Activated naive CD4-positive, alpha-beta T cell treated with anti-CD3 and anti-CD28 coated beads, Interleukin-2, amount 50 U/mL, for 24 hours (primary cell): ENCODE results near the gene KIAA0408.

Experiments
- H3K27ac Mint-ChIP-seq: one replicate; pipeline ENCODE4 v1.8.0; 2021; ENCODE audit warnings: mild to moderate bottlenecking, mixed read lengths
- H3K27me3 Mint-ChIP-seq: one replicate; pipeline ENCODE4 v1.8.0; 2021; ENCODE audit warnings: mixed read lengths
- H3K36me3 Mint-ChIP-seq: one replicate; pipeline ENCODE4 v1.8.0; 2021; ENCODE audit warnings: mixed read lengths
- H3K4me1 Mint-ChIP-seq: one replicate; pipeline ENCODE4 v1.8.0; 2021; ENCODE audit warnings: mixed read lengths
- H3K4me3 Mint-ChIP-seq: one replicate; pipeline ENCODE4 v1.8.0; 2021; ENCODE audit warnings: mild to moderate bottlenecking, mixed read lengths
- H3K9me3 Mint-ChIP-seq: one replicate; pipeline ENCODE4 v1.8.0; 2021; ENCODE audit warnings: mixed read lengths

KIAA0408 gene

DNA sequence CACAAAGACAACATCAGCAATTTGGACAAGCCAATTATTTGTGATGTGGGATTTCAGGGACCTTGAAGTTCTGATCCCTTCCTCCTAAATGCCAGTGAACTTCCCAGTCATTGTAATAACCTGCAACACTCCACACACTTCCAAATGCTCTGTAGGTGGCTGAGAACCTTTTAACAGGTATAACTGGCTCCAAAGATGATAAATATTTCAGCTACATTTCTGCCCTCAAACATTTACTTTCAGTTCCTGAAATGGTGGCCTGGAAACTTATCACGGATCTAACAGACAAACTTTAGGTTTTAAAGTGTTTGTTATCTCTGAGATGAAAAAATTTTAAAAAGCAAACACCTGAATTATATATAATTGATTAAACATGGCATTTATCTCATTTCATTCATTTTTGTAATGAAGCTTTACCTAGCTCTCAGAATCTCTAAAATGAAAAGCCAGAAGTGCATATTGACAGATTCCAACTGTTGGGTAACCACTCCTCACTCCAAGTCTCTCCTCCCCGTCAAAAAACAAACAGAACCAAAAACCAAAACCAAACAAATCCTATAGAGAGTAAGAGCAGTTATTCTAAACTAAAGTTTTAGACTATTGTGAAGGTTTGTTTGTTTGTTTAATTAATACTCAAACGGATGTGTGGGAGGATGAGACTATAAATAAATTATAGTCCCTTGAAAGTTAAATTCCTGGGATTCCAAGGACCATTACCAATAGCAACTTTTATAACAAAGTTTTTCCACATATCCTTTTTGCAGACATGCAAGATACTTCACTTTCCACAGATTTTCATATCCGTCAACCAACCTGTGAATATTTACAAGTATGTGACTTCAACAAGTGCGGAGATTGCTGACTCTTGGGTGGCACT, 12.4 kb upstream of the KIAA0408 start:
- peaks cover 9% of the 10 kb centered on the region for H3K36me3 Mint-ChIP-seq
- H3K9me3 Mint-ChIP-seq, result no peaks in the 10 kb centered on the region
- H3K27ac Mint-ChIP-seq, result no peak overlapping the region
- H3K4me1 Mint-ChIP-seq, result no peaks in the 10 kb centered on the region
- no peak overlapping the region for H3K4me3 Mint-ChIP-seq
- no peaks in the 10 kb centered on the region for H3K27me3 Mint-ChIP-seq

DNA sequence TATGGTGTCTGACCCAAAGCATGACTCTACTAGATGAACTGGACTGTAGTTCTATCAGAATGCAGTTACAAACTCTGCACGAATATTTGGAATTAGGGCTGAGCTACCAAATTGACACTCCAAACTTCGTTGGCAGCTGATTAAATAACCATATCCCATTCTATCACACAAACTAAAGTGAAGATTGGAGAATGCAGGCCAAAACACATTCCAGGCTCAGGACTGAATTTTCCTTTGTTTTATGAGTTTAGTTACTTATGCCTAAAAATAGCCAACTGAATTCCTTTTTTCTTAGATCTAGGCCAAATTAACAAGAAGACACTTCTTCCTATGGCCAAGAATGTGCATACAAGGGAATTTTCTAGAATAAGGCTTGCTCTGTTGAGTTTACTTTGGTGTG, 9.7 kb upstream of the KIAA0408 start:
- no peaks in the 10 kb centered on the region for H3K27me3 Mint-ChIP-seq
- H3K4me1 Mint-ChIP-seq, result no peaks in the 10 kb centered on the region
- no peak overlapping the region for H3K27ac Mint-ChIP-seq
- no peaks in the 10 kb centered on the region for H3K9me3 Mint-ChIP-seq
- H3K4me3 Mint-ChIP-seq, result no peak overlapping the region
- H3K36me3 Mint-ChIP-seq, result peaks cover 2% of the 10 kb centered on the region

DNA sequence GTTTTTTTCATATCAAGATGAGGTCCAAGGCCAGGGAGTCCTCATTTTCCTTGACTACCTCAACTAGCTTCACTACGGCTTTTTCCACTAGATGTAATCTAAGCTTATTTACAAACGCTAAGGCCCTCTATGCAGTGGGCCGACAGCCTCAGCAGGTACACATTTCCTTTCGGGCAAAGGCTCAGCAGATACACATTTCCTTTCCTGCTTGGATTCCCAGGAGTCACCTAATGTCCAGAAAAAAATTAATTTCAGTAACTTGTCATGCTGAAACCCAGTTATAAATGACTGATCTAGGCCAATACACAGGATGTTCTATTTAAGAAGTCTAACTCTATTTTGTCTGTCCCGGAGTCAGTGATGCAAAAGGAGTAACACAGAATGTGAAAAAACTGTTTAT, 7.2 kb upstream of the KIAA0408 start:
- H3K9me3 Mint-ChIP-seq, result no peaks in the 10 kb centered on the region
- no peaks in the 10 kb centered on the region for H3K4me1 Mint-ChIP-seq
- no peaks in the 10 kb centered on the region for H3K27me3 Mint-ChIP-seq
- H3K36me3 Mint-ChIP-seq, result no peaks in the 10 kb centered on the region
- no peak overlapping the region for H3K4me3 Mint-ChIP-seq
- H3K27ac Mint-ChIP-seq, result no peak overlapping the region

DNA sequence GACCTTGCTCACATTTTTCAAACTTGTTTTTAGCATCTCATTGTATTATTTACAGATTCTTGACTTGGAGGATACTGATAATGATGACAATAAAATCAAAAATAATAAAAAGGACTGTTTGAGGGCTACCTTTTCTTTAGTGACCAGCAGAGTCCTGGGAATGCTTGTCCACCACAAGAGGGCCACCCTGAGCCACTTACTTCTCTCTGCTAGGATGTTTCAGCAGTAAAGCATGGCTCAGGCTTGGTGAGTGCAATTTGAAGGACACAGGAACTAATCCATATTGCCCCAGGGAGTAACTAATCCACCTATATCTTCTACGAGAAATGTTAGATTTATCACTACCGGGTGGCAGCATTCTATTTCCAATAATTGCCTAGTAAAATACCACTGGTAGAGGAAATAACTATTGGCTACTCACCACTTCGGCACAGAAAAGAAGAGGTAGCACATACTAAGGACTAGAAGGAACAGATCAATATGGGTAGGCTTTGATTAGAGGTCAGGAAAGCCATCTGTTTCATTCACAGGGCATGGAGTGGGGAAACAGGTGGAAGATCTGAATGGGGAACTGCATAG, 5.8 kb upstream of the KIAA0408 start:
- Mint-ChIP-seq H3K9me3 (no peaks in the 10 kb centered on the region), H3K4me3 (no peak overlapping the region), H3K27me3 (no peaks in the 10 kb centered on the region), H3K27ac (no peak overlapping the region), H3K4me1 (no peaks in the 10 kb centered on the region), H3K36me3 (no peaks in the 10 kb centered on the region)

DNA sequence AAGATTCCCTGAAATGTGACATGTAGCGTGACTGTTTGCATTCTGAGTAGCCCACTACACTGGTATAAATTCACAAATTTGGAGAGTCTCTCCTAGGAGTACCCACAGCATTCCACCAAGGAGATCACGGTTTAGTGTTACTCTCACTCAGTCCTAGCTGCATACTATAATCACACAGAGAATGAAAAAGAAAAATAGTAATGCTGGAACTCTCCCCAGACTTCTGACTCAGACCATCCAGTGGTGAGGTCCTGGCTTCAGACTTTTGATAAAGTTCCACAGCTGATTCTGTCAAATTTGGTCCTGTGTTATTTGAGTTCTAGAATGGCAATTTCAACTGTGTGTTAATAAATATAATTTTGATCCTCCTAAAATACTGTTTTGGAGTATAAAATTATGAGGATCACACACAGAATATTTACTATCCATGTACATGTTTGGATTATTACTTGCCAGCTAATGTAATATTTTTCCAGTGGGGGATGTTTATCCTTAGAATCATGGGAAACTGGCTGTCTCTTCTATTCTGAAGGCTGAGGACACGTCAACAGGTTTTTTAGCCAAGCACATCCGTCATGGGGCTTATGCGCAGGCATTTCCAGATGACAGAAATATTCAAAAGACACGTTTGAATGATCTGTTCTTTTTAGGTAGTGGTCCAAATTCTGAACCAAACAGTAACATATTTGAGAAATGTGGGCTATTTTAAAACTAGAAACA, 5.1 kb upstream of the KIAA0408 start:
- Mint-ChIP-seq H3K9me3 (no peaks in the 10 kb centered on the region), H3K4me1 (no peaks in the 10 kb centered on the region), H3K4me3 (no peak overlapping the region), H3K27me3 (no peaks in the 10 kb centered on the region), H3K36me3 (no peaks in the 10 kb centered on the region), H3K27ac (no peak overlapping the region)

DNA sequence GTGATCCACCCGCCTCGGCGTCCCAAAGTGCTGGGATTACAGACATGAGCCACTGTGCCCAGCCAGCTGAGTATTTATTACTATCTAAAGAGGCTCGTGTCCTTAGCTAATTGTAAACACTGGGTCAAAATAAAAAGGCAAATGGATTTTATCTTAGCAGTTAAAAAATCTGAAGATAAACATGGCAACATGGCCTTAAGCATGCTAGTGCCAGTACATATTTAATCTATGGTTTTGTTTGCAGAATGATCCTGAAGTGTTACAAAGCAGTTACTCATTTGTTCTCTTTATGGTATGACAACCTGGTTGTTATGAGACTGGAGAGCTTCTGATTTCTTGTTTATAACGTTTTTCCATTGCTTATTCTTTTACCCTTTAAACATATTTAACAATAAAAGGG, 3.9 kb upstream of the KIAA0408 start:
- H3K27me3 Mint-ChIP-seq, result no peaks in the 10 kb centered on the region
- no peaks in the 10 kb centered on the region for H3K4me1 Mint-ChIP-seq
- no peak overlapping the region for H3K27ac Mint-ChIP-seq
- no peaks in the 10 kb centered on the region for H3K36me3 Mint-ChIP-seq
- H3K4me3 Mint-ChIP-seq, result no peak overlapping the region
- no peaks in the 10 kb centered on the region for H3K9me3 Mint-ChIP-seq

DNA sequence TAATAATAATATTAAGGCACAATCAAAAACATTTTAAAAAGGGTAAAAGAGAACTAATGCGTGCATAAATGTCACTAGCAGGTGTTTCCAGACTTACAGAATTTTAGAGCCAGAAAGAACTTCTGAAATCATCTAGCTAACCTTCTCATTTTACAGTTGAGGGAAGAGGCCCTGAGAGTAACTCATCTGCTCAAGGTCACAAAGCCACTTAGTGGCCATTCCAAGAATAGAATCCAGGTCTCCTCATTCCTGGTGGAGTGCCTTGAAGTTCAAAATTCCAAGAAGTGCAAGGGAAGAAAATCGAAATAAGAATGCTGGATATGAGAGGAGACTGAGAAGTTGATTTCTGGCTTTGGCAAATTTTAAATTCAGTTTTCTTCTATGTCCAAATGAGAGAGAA, 3.2 kb upstream of the KIAA0408 start:
- no peak overlapping the region for H3K4me3 Mint-ChIP-seq
- H3K9me3 Mint-ChIP-seq, result no peaks in the 10 kb centered on the region
- H3K36me3 Mint-ChIP-seq, result no peaks in the 10 kb centered on the region
- H3K4me1 Mint-ChIP-seq, result no peaks in the 10 kb centered on the region
- no peak overlapping the region for H3K27ac Mint-ChIP-seq
- no peaks in the 10 kb centered on the region for H3K27me3 Mint-ChIP-seq

DNA sequence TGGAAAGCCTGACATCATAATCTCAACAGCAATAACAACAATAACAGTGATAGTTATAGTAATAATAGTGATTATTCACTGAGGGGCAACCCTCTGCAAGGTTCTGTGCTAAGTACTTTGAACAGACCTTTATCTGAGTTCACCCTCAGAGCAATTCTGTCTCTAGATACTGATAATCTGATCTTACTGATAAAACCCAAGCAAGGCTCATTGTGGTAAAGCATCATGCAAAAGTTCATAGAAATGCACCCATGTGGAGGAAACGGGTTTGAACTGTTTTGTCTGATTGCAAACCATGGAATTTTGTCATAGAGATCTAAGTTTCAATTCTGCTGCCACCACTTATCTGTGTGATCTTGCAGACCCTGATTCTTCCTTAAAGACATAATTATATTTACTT, 1.3 kb upstream of the KIAA0408 start:
- Mint-ChIP-seq H3K4me3 (no peak overlapping the region), H3K4me1 (no peaks in the 10 kb centered on the region), H3K27ac (no peak overlapping the region), H3K27me3 (no peaks in the 10 kb centered on the region), H3K36me3 (peaks cover 1% of the 10 kb centered on the region), H3K9me3 (no peaks in the 10 kb centered on the region)

DNA sequence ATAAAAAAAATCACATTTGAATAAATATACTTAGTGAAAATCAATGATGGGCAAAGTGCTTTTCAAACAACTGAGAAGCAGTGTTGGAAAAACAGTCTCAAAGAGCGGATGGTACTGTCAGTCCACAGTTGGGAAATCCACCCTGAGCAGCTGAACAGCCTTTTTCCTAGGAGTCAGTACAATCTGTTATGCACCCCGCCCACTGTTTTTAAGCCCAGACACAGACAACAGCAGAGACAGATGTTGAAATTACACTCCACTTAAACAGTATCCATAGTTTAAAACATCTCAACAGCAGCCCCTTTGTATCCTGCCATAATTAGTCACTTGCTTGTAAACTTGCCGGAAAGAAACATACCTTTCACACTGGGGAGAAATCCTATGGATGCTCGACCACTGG, 372 bp downstream of the KIAA0408 start:
- Mint-ChIP-seq H3K36me3 (peaks cover 1% of the 10 kb centered on the region), H3K27me3 (no peaks in the 10 kb centered on the region), H3K4me1 (no peaks in the 10 kb centered on the region), H3K27ac (no peak overlapping the region), H3K4me3 (no peak overlapping the region), H3K9me3 (no peaks in the 10 kb centered on the region)

DNA sequence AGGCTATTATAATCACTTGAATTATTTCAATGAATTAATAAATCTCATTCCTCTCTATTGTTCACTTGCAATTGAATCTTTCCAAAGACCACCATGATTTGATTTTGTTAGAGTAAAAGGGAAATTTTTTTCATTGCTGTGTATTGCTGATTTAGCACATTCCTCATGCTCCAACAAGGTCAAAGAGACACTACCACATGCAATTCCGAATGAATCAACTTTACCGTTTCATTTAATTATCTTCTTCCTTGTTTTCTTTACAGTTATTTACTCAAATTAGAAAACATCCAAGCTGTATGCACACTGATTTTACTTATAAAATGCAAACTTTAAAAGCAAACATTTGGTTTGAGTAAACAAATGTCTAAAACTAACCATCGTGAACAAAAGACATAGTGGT, 967 bp downstream of the KIAA0408 start:
- H3K27me3 Mint-ChIP-seq, result no peaks in the 10 kb centered on the region
- H3K4me3 Mint-ChIP-seq, result no peak overlapping the region
- H3K27ac Mint-ChIP-seq, result no peak overlapping the region
- H3K4me1 Mint-ChIP-seq, result no peaks in the 10 kb centered on the region
- H3K9me3 Mint-ChIP-seq, result no peaks in the 10 kb centered on the region
- peaks cover 1% of the 10 kb centered on the region for H3K36me3 Mint-ChIP-seq

DNA sequence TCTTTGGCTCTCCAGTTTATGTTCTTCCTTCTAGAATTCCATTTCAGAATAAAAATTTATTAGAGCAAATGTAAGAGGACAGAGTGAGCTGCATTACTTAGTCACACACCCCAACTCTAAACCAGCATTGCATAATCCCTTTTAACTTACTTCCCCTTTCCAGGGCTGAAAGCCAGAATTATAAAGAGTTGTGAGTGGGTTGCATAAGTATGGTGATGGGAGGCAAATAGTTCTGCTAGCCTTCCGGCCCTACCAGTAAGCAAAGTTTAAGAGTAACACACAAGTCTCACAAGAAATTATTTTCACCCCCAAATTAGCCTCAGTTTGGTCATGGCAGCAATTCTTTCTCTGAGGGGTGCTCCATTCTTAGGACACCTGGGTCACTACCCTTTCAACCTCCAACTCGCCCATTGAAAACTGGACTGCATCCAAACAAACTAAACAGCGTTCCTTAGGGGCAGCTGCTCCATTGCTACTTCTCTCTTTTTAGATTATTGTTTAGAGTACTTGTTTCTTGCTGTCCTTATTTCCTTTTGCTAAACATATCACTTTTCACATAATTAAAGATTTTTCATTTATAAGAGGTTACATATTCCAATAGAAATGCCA, 1.6 kb downstream of the KIAA0408 start:
- Mint-ChIP-seq H3K9me3 (no peaks in the 10 kb centered on the region), H3K4me3 (no peak overlapping the region), H3K27me3 (no peaks in the 10 kb centered on the region), H3K27ac (no peak overlapping the region), H3K36me3 (peaks cover 1% of the 10 kb centered on the region), H3K4me1 (no peaks in the 10 kb centered on the region)

DNA sequence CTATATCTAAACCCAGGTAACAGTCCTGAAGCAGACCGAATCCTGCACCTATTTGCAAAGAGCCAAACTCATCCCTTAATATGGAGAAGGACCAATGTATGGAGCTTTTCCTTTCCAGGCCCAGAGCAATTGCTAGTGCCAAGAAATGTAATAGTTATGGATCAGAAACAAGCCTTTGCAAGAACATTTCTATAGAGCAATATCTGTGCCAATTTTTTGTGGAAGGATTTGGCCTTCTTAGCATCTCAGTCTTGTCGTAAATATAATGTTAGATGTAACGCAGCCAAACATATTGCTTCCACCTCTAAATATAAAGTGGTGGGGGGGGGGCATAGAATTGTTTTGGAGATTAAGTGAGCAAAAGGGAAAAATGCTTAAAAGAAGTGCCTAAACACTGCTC, 2.7 kb downstream of the KIAA0408 start:
- H3K27me3 Mint-ChIP-seq, result no peaks in the 10 kb centered on the region
- H3K36me3 Mint-ChIP-seq, result peaks cover 1% of the 10 kb centered on the region
- H3K27ac Mint-ChIP-seq, result no peak overlapping the region
- no peak overlapping the region for H3K4me3 Mint-ChIP-seq
- no peaks in the 10 kb centered on the region for H3K9me3 Mint-ChIP-seq
- no peaks in the 10 kb centered on the region for H3K4me1 Mint-ChIP-seq

DNA sequence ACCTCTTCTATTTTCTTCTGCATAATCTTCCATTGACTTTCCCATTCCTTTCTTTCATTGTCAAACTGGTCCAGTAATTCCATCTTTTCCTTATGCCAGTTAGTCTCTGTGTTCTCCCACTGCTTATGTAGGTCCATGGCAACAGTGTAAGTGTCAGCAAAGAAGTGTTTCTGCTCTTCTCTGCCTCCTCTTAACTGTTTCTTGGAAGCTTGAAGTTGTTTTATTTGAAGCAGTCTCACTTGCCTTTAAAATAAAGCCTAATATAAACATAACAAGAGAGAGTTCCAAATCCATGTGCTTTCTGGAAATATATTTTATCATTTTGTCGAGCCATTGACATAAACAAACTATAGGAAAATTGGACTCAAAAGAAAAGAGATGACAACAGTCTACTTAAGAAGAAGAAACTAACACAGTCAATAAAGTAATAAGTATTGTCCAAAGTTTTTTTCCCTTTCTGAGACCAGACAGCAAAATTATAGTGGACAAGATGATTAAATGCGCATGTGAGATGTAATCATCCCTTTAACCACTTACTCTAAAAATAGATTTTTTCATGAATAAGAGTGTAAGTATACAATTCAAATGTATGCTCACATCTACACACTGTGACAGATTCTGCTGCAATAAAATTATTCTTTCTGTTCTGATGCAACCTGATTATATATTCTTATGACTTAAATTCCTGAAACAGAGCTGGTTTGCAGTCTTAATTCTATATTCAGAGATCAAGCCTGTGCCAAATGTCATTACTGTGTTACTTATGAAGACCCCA, 5.2 kb downstream of the KIAA0408 start:
- Mint-ChIP-seq H3K9me3 (no peaks in the 10 kb centered on the region), H3K4me1 (no peaks in the 10 kb centered on the region), H3K27ac (no peak overlapping the region)

DNA sequence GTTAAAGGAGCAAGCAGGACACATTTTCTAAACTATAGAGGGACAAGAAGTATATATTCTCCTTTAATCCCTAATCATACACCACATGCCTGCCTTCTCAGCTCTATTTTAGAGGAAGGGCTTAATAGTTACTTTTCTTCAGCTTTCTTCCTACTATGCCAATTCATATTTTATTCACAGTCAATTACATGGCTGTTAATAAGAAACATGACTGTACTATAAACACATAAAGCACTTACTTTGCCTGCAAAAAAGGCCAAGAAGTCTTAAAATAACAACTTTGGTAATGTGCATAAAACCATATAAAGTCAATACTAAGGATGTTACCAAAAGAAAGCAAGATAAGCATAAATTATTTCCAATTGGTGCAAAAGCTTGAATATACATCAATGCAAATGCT, 6.4 kb downstream of the KIAA0408 start:
- no peak overlapping the region for H3K27ac Mint-ChIP-seq
- H3K27me3 Mint-ChIP-seq, result no peaks in the 10 kb centered on the region
- no peaks in the 10 kb centered on the region for H3K4me1 Mint-ChIP-seq
- H3K9me3 Mint-ChIP-seq, result no peaks in the 10 kb centered on the region
- no peak overlapping the region for H3K4me3 Mint-ChIP-seq
- peaks cover 8% of the 10 kb centered on the region for H3K36me3 Mint-ChIP-seq

More for the DNA sequence above, 5.2 kb downstream of the KIAA0408 start:
- peaks cover 4% of the 10 kb centered on the region for H3K36me3 Mint-ChIP-seq
- no peaks in the 10 kb centered on the region for H3K27me3 Mint-ChIP-seq
- H3K4me3 Mint-ChIP-seq, result no peak overlapping the region

DNA sequence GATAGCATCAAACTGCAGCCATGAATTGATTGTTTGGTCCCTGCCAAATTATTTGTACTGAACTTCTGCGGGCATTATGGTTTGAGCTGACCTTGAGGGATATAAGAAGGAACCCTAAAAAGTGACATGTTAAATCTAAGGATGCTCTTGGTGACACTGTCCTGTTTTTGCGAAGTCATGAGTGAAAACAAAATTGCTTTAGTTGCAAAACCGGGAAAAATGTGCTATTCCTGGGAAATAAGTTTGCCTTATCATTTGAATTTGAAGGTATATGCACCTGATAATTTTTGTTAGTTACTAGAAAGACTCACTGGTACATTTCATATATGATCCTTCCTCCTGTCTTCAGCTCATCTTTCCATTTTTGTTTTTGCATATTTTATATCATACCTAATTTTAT, 7.8 kb downstream of the KIAA0408 start:
- no peaks in the 10 kb centered on the region for H3K9me3 Mint-ChIP-seq

More for the DNA sequence above, 7.8 kb downstream of the KIAA0408 start:
- peak overlapping the region; percentile 1 for H3K27ac Mint-ChIP-seq
- peaks cover 7% of the 10 kb centered on the region for H3K36me3 Mint-ChIP-seq
- no peak overlapping the region for H3K4me3 Mint-ChIP-seq
- no peaks in the 10 kb centered on the region for H3K4me1 Mint-ChIP-seq
- no peaks in the 10 kb centered on the region for H3K27me3 Mint-ChIP-seq
